Endometrial microvascular endothelial cells (primary cell): ENCODE measurements around the gene CENPF. TPM values are rescaled to one million over a fixed set of nuclear protein-coding genes. Genes with fewer than 3 reads are reported as not detected.
"Not testable (repeated sequence)": the region's sequence is repeated elsewhere in the genome, so short reads cannot be mapped to it uniquely, and the experiment has no call there.

Experiments used
- in situ Hi-C: cut with HindIII; loops from 2 replicates; pipeline ENCODE4 v1.10.0; 2017; ENCODE audit warnings: low sequenced_read_pairs, low pct_unique_long_range_greater_than_20kb; ENCODE audit errors: inconsistent ontology term
- total RNA-seq: library from RNA; depleted of rRNA; stranded (reverse); fragments of >200 nt; gene quantifications from one replicate; pipeline ENCODE4 v1.2.3, GENCODE V29; 2015; ENCODE audit errors: inconsistent ontology term

The CENPF gene
- total RNA-seq, 1 donor from 2014 or later = 64.4 TPM

GRCh38 chr1:214640431-214641213 is 37.6 kb downstream of the CENPF start:
- in situ Hi-C loops = no loop called here

- in situ Hi-C loops = no loop called here
Measured at GRCh38 chr1:214641214-214641895, 38.4 kb downstream of the CENPF start.

- in situ Hi-C loops = no loop called here
Measured at GRCh38 chr1:214643030-214643429, 40.0 kb downstream of the CENPF start.

- in situ Hi-C loops = no loop called here
Measured at GRCh38 chr1:214645712-214646111, 42.7 kb downstream of the CENPF start.

GRCh38 chr1:214648801-214649200 is 45.8 kb downstream of the CENPF start:
- in situ Hi-C loops = no loop called here

- in situ Hi-C loops = no loop called here
Measured at GRCh38 chr1:214649607-214650006, 46.6 kb downstream of the CENPF start.

GRCh38 chr1:214650664-214651063 is 47.7 kb downstream of the CENPF start:
- in situ Hi-C loops = no loop called here

- in situ Hi-C loops = no loop called here
Measured at GRCh38 chr1:214657299-214657698, 54.3 kb downstream of the CENPF start.

- in situ Hi-C loops = no loop called here
Measured at GRCh38 chr1:214658175-214658574, 55.2 kb downstream of the CENPF start.

GRCh38 chr1:214658785-214659184 is 55.8 kb downstream of the CENPF start:
- in situ Hi-C loops = no loop called here

- in situ Hi-C loops = no loop called here
Measured at GRCh38 chr1:214660190-214660589, 57.2 kb downstream of the CENPF start.

- in situ Hi-C loops = no loop called here
Measured at GRCh38 chr1:214660900-214661299, 57.9 kb downstream of the CENPF start.

- in situ Hi-C loops = no loop called here
Measured at GRCh38 chr1:214662223-214662785, 59.3 kb downstream of the CENPF start.

- in situ Hi-C loops = no loop called here
Measured at GRCh38 chr1:214664651-214665433, 61.8 kb downstream of the CENPF start.

GRCh38 chr1:214665606-214666110 is 62.7 kb downstream of the CENPF start:
- in situ Hi-C loops = no loop called here

- in situ Hi-C loops = no loop called here
Measured at GRCh38 chr1:214666674-214667073, 63.7 kb downstream of the CENPF start.

- in situ Hi-C loops = no loop called here
Measured at GRCh38 chr1:214670098-214670497, 67.1 kb downstream of the CENPF start.

GRCh38 chr1:214673029-214673428 is 70.0 kb downstream of the CENPF start:
- in situ Hi-C loops = not testable (repeated sequence)

GRCh38 chr1:214673576-214673975 is 70.6 kb downstream of the CENPF start:
- in situ Hi-C loops = no loop called here
